Mammary epithelial cell (primary cell): ENCODE results near the gene MLN.

Experiments used
- EZH2 ChIP-seq: IDR thresholded peaks from 2 replicates; pipeline ENCODE4 v1.6.1; 2012; ENCODE audit warnings: low read length, inconsistent platforms, borderline replicate concordance
- TF ChIP-seq, protein P1 (sequence below), 2 donors: IDR thresholded peaks in 1 of 2; conservative IDR thresholded peaks in 1 of 2; 2 replicates each; pipeline ENCODE4 v1.5.1; 2011 to 2012; ENCODE audit warnings: inconsistent platforms in 2 of 2, low read length in 2 of 2, mild to moderate bottlenecking in 2 of 2, control low read depth in 1 of 2, low read depth in 1 of 2; ENCODE audit not compliant: insufficient read depth in 1 of 2; ENCODE audit errors: extremely low read depth in 1 of 2

DNA sequence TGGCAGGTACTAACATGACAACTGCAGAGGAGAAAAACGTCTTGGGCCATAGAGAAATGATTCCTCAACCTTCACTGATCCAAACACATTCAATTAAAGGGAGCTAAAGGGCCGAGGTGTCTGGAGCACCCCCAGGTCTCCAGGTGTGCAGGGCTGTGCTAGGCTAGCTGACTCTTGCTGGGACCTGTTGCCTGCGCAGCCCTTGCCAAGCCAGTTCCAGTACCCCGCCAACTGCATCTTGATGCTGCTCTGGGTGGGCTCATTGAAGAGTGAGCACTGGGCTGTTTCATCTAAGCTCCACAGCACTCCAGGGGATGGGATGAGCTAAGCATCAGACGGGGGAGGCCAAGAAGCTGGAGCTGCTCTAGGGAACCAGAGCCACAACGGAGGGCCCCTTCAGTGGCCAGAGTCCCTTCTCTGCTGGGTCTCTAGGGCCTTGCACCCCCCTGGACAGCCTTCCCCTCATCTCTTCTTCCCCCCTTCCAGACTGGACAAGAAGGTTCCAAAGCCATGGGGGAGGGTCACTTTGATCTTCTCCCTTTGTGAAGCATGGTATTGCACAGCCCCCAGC lies 30.8 kb downstream of the MLN start:
- TF ChIP-seq, protein P1, sequence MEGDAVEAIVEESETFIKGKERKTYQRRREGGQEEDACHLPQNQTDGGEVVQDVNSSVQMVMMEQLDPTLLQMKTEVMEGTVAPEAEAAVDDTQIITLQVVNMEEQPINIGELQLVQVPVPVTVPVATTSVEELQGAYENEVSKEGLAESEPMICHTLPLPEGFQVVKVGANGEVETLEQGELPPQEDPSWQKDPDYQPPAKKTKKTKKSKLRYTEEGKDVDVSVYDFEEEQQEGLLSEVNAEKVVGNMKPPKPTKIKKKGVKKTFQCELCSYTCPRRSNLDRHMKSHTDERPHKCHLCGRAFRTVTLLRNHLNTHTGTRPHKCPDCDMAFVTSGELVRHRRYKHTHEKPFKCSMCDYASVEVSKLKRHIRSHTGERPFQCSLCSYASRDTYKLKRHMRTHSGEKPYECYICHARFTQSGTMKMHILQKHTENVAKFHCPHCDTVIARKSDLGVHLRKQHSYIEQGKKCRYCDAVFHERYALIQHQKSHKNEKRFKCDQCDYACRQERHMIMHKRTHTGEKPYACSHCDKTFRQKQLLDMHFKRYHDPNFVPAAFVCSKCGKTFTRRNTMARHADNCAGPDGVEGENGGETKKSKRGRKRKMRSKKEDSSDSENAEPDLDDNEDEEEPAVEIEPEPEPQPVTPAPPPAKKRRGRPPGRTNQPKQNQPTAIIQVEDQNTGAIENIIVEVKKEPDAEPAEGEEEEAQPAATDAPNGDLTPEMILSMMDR (conservative IDR thresholded peaks at IDR 0.05 in 1 of 2, IDR thresholded peaks at IDR 0.05 in 1 of 2; ENCODE audit: extremely low read depth in 1 of 2, insufficient read depth in 1 of 2, low read depth in 1 of 2, low read length in 2 of 2), result no peak
- TF ChIP-seq EZH2, result no peak
